SK-N-SH treated with all-trans-retinoic acid at 6 μM for 48 hours (cell line): Measurements from ENCODE around the gene NF1.

Experiments
- TF ChIP-seq, protein P1 (sequence below): fragments of 250-450 bp; sonication (Bioruptor Pico); IDR thresholded peaks from 2 replicates; pipeline ENCODE4 v1.5.1; 2020; ENCODE audit warnings: low read depth, mild to moderate bottlenecking, moderate library complexity
- TF ChIP-seq, protein P2 (sequence below): fragments of 250-450 bp; sonication (Bioruptor Pico); IDR thresholded peaks from 2 replicates; pipeline ENCODE4 v1.8.0; 2020; ENCODE audit warnings: mild to moderate bottlenecking, moderate library complexity, borderline replicate concordance
- TF ChIP-seq, protein P3 (sequence below): fragments of 250-450 bp; sonication (Bioruptor Pico); IDR thresholded peaks from 2 replicates; pipeline ENCODE4 v1.5.1; 2021; ENCODE audit warnings: mild to moderate bottlenecking, moderate library complexity

DNA sequence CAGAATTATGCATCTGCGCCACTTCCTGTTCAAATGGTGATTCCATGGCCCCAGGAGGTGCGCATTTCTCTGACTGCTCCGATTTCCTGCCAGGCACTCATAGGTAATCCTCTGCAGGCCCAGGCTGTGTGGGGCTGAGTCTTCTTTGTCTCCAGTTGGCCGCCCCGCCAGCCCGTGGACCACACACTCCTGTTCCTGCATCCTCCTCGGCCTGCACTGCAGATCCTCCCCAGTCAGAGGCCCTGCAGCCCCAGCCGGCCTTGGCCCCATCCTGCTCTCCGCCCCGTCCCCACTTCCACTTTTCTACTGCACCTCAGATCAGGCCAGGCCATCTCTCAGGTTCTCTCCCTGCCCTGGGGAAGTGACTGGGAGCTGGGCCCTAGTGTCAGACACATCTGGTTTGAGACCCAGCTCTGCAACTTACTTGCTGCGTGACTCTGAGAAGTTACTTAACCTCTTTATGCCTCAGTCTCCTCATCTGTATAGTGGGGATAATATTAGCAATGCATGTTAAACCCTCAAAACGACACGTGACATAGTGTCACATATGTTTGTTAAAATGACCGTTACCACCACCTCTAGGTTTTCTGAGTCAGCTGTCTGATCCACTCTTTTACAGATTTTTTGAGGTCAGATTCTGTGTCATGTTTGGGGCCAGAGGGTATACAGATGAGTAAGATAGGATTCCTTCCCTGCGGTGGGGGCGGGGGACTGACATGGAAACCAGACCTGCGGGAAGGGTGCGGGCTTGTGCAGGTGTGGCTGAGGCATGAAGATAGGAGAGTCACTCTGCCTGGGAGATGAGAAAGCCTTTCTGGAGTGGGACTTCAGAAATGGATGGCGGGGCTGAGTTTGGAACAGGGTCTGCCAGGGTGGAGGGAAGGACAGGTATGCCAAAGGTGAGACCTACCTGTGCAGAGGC, 309.5 kb downstream of the NF1 start:
- TF ChIP-seq, protein P1, sequence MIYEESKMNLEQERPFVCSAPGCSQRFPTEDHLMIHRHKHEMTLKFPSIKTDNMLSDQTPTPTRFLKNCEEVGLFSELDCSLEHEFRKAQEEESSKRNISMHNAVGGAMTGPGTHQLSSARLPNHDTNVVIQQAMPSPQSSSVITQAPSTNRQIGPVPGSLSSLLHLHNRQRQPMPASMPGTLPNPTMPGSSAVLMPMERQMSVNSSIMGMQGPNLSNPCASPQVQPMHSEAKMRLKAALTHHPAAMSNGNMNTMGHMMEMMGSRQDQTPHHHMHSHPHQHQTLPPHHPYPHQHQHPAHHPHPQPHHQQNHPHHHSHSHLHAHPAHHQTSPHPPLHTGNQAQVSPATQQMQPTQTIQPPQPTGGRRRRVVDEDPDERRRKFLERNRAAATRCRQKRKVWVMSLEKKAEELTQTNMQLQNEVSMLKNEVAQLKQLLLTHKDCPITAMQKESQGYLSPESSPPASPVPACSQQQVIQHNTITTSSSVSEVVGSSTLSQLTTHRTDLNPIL (CRISPR knock-in tag): no peak
- TF ChIP-seq, protein P2, sequence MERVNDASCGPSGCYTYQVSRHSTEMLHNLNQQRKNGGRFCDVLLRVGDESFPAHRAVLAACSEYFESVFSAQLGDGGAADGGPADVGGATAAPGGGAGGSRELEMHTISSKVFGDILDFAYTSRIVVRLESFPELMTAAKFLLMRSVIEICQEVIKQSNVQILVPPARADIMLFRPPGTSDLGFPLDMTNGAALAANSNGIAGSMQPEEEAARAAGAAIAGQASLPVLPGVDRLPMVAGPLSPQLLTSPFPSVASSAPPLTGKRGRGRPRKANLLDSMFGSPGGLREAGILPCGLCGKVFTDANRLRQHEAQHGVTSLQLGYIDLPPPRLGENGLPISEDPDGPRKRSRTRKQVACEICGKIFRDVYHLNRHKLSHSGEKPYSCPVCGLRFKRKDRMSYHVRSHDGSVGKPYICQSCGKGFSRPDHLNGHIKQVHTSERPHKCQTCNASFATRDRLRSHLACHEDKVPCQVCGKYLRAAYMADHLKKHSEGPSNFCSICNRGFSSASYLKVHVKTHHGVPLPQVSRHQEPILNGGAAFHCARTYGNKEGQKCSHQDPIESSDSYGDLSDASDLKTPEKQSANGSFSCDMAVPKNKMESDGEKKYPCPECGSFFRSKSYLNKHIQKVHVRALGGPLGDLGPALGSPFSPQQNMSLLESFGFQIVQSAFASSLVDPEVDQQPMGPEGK (CRISPR knock-in tag): no peak
- TF ChIP-seq, protein P3, sequence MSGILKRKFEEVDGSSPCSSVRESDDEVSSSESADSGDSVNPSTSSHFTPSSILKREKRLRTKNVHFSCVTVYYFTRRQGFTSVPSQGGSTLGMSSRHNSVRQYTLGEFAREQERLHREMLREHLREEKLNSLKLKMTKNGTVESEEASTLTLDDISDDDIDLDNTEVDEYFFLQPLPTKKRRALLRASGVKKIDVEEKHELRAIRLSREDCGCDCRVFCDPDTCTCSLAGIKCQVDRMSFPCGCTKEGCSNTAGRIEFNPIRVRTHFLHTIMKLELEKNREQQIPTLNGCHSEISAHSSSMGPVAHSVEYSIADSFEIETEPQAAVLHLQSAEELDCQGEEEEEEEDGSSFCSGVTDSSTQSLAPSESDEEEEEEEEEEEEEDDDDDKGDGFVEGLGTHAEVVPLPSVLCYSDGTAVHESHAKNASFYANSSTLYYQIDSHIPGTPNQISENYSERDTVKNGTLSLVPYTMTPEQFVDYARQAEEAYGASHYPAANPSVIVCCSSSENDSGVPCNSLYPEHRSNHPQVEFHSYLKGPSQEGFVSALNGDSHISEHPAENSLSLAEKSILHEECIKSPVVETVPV (CRISPR knock-in tag): no peak
